ENCODE measurements around the gene MPO. TPM values are rescaled to one million over a fixed set of nuclear protein-coding genes. Genes with fewer than 3 reads are reported as not detected.

Gene MPO
- polyA plus RNA-seq, 2 donors: 0.02 TPM; not detected in 1

GRCh38 chr17:58319173-58320162, 38.7 kb upstream of the MPO start:
- peaks cover 0 to 6% of the 10 kb centered on the region in 2 donors for H3K4me1 ChIP-seq (ENCODE audit: control insufficient read depth in 2 of 2, insufficient read depth in 2 of 2, low read length in 1 of 2)
- H3K27me3 ChIP-seq (ENCODE audit: control insufficient read depth in 1 of 2, insufficient read depth in 2 of 2, low read length in 2 of 2): no peaks in the 10 kb centered on the region
- no peak overlapping the region for H3K4me3 ChIP-seq (ENCODE audit: low read depth in 1 of 2, low read length in 2 of 2)
- no peak overlapping the region for H3K27ac ChIP-seq (ENCODE audit: low read depth in 2 of 2, low read length in 1 of 2)
- H3K36me3 ChIP-seq (ENCODE audit: control insufficient read depth in 2 of 2, insufficient read depth in 2 of 2, low read length in 1 of 2): peaks cover 0 to 3% of the 10 kb centered on the region in 2 donors
- no peaks in the 10 kb centered on the region for H3K9me3 ChIP-seq (ENCODE audit: control insufficient read depth in 2 of 2, insufficient read depth in 1 of 2, low read depth in 1 of 2, low read length in 1 of 2)
- 89% methylated on average over 25 of the region's 25 CpGs for WGBS, 2 donors

GRCh38 chr17:58318627-58319172, 38.0 kb upstream of the MPO start:
- 79 to 81% methylated on average over 7 of the region's 7 CpGs for WGBS, 2 donors
- Histone ChIP-seq H3K4me3 (ENCODE audit: low read depth in 1 of 2, low read length in 2 of 2) (no peak overlapping the region), H3K36me3 (ENCODE audit: control insufficient read depth in 2 of 2, insufficient read depth in 2 of 2, low read length in 1 of 2) (peaks cover 0 to 3% of the 10 kb centered on the region in 2 donors), H3K4me1 (ENCODE audit: control insufficient read depth in 2 of 2, insufficient read depth in 2 of 2, low read length in 1 of 2) (peaks cover 0 to 1% of the 10 kb centered on the region in 2 donors), H3K27me3 (ENCODE audit: control insufficient read depth in 1 of 2, insufficient read depth in 2 of 2, low read length in 2 of 2) (no peaks in the 10 kb centered on the region), H3K9me3 (ENCODE audit: control insufficient read depth in 2 of 2, insufficient read depth in 1 of 2, low read depth in 1 of 2, low read length in 1 of 2) (no peaks in the 10 kb centered on the region), H3K27ac (ENCODE audit: low read depth in 2 of 2, low read length in 1 of 2) (no peak overlapping the region)

GRCh38 chr17:58318065-58318481, 37.3 kb upstream of the MPO start:
- Histone ChIP-seq H3K27me3 (ENCODE audit: control insufficient read depth in 1 of 2, insufficient read depth in 2 of 2, low read length in 2 of 2) (no peaks in the 10 kb centered on the region), H3K36me3 (ENCODE audit: control insufficient read depth in 2 of 2, insufficient read depth in 2 of 2, low read length in 1 of 2) (peaks cover 0 to 3% of the 10 kb centered on the region in 2 donors), H3K4me1 (ENCODE audit: control insufficient read depth in 2 of 2, insufficient read depth in 2 of 2, low read length in 1 of 2) (no peaks in the 10 kb centered on the region), H3K27ac (ENCODE audit: low read depth in 2 of 2, low read length in 1 of 2) (no peak overlapping the region), H3K9me3 (ENCODE audit: control insufficient read depth in 2 of 2, insufficient read depth in 1 of 2, low read depth in 1 of 2, low read length in 1 of 2) (no peaks in the 10 kb centered on the region), H3K4me3 (ENCODE audit: low read depth in 1 of 2, low read length in 2 of 2) (no peak overlapping the region)
- 90% methylated on average over 9 of the region's 9 CpGs for WGBS, 2 donors

GRCh38 chr17:58317421-58318064, 36.8 kb upstream of the MPO start:
- 22 to 25% methylated on average over 5 of the region's 5 CpGs for WGBS, 2 donors
- no peaks in the 10 kb centered on the region for H3K9me3 ChIP-seq (ENCODE audit: control insufficient read depth in 2 of 2, insufficient read depth in 1 of 2, low read depth in 1 of 2, low read length in 1 of 2)
- no peaks in the 10 kb centered on the region for H3K27me3 ChIP-seq (ENCODE audit: control insufficient read depth in 1 of 2, insufficient read depth in 2 of 2, low read length in 2 of 2)
- H3K36me3 ChIP-seq (ENCODE audit: control insufficient read depth in 2 of 2, insufficient read depth in 2 of 2, low read length in 1 of 2): peaks cover 0 to 3% of the 10 kb centered on the region in 2 donors
- H3K4me1 ChIP-seq (ENCODE audit: control insufficient read depth in 2 of 2, insufficient read depth in 2 of 2, low read length in 1 of 2): no peaks in the 10 kb centered on the region
- H3K4me3 ChIP-seq (ENCODE audit: low read depth in 1 of 2, low read length in 2 of 2): no peak overlapping the region
- H3K27ac ChIP-seq (ENCODE audit: low read depth in 2 of 2, low read length in 1 of 2): no peak overlapping the region

GRCh38 chr17:58316260-58316960, 35.7 kb upstream of the MPO start:
- 86 to 91% methylated on average over 8 of the region's 8 CpGs for WGBS, 2 donors
- Histone ChIP-seq H3K4me3 (ENCODE audit: low read depth in 1 of 2, low read length in 2 of 2) (no peak overlapping the region), H3K4me1 (ENCODE audit: control insufficient read depth in 2 of 2, insufficient read depth in 2 of 2, low read length in 1 of 2) (no peaks in the 10 kb centered on the region), H3K27ac (ENCODE audit: low read depth in 2 of 2, low read length in 1 of 2) (no peak overlapping the region), H3K9me3 (ENCODE audit: control insufficient read depth in 2 of 2, insufficient read depth in 1 of 2, low read depth in 1 of 2, low read length in 1 of 2) (no peaks in the 10 kb centered on the region), H3K36me3 (ENCODE audit: control insufficient read depth in 2 of 2, insufficient read depth in 2 of 2, low read length in 1 of 2) (peaks cover 0 to 3% of the 10 kb centered on the region in 2 donors), H3K27me3 (ENCODE audit: control insufficient read depth in 1 of 2, insufficient read depth in 2 of 2, low read length in 2 of 2) (no peaks in the 10 kb centered on the region)

- no peak overlapping the region for H3K27ac ChIP-seq (ENCODE audit: low read depth in 2 of 2, low read length in 1 of 2)
- 93 to 95% methylated on average over 4 of the region's 4 CpGs for WGBS, 2 donors
These were observed 35.0 kb upstream of the MPO start for GRCh38 chr17:58315750-58316149.

GRCh38 chr17:58315281-58315711, 34.6 kb upstream of the MPO start:
- Histone ChIP-seq H3K27ac (ENCODE audit: low read depth in 2 of 2, low read length in 1 of 2) (no peak overlapping the region), H3K27me3 (ENCODE audit: control insufficient read depth in 1 of 2, insufficient read depth in 2 of 2, low read length in 2 of 2) (no peaks in the 10 kb centered on the region), H3K4me1 (ENCODE audit: control insufficient read depth in 2 of 2, insufficient read depth in 2 of 2, low read length in 1 of 2) (no peaks in the 10 kb centered on the region), H3K36me3 (ENCODE audit: control insufficient read depth in 2 of 2, insufficient read depth in 2 of 2, low read length in 1 of 2) (no peaks in the 10 kb centered on the region), H3K4me3 (ENCODE audit: low read depth in 1 of 2, low read length in 2 of 2) (no peak overlapping the region), H3K9me3 (ENCODE audit: control insufficient read depth in 2 of 2, insufficient read depth in 1 of 2, low read depth in 1 of 2, low read length in 1 of 2) (no peaks in the 10 kb centered on the region)
- WGBS, 2 donors: 91 to 92% methylated on average over 6 of the region's 6 CpGs

More at GRCh38 chr17:58315750-58316149, 35.0 kb upstream of the MPO start:
- H3K9me3 ChIP-seq (ENCODE audit: control insufficient read depth in 2 of 2, insufficient read depth in 1 of 2, low read depth in 1 of 2, low read length in 1 of 2): no peaks in the 10 kb centered on the region
- H3K36me3 ChIP-seq (ENCODE audit: control insufficient read depth in 2 of 2, insufficient read depth in 2 of 2, low read length in 1 of 2): peaks cover 0 to under 1% of the 10 kb centered on the region in 2 donors
- no peaks in the 10 kb centered on the region for H3K4me1 ChIP-seq (ENCODE audit: control insufficient read depth in 2 of 2, insufficient read depth in 2 of 2, low read length in 1 of 2)
- H3K27me3 ChIP-seq (ENCODE audit: control insufficient read depth in 1 of 2, insufficient read depth in 2 of 2, low read length in 2 of 2): no peaks in the 10 kb centered on the region
- H3K4me3 ChIP-seq (ENCODE audit: low read depth in 1 of 2, low read length in 2 of 2): no peak overlapping the region

- Histone ChIP-seq H3K4me3 (ENCODE audit: low read depth in 1 of 2, low read length in 2 of 2) (no peak overlapping the region), H3K27ac (ENCODE audit: low read depth in 2 of 2, low read length in 1 of 2) (no peak overlapping the region), H3K4me1 (ENCODE audit: control insufficient read depth in 2 of 2, insufficient read depth in 2 of 2, low read length in 1 of 2) (no peaks in the 10 kb centered on the region), H3K36me3 (ENCODE audit: control insufficient read depth in 2 of 2, insufficient read depth in 2 of 2, low read length in 1 of 2) (no peaks in the 10 kb centered on the region), H3K9me3 (ENCODE audit: control insufficient read depth in 2 of 2, insufficient read depth in 1 of 2, low read depth in 1 of 2, low read length in 1 of 2) (no peaks in the 10 kb centered on the region), H3K27me3 (ENCODE audit: control insufficient read depth in 1 of 2, insufficient read depth in 2 of 2, low read length in 2 of 2) (no peaks in the 10 kb centered on the region)
- WGBS, 2 donors: 87 to 89% methylated on average over 6 of the region's 6 CpGs
These were observed 33.9 kb upstream of the MPO start for GRCh38 chr17:58314706-58315015.
